Measurements from ENCODE around the gene DNAJC16.

Gene DNAJC16

DNA sequence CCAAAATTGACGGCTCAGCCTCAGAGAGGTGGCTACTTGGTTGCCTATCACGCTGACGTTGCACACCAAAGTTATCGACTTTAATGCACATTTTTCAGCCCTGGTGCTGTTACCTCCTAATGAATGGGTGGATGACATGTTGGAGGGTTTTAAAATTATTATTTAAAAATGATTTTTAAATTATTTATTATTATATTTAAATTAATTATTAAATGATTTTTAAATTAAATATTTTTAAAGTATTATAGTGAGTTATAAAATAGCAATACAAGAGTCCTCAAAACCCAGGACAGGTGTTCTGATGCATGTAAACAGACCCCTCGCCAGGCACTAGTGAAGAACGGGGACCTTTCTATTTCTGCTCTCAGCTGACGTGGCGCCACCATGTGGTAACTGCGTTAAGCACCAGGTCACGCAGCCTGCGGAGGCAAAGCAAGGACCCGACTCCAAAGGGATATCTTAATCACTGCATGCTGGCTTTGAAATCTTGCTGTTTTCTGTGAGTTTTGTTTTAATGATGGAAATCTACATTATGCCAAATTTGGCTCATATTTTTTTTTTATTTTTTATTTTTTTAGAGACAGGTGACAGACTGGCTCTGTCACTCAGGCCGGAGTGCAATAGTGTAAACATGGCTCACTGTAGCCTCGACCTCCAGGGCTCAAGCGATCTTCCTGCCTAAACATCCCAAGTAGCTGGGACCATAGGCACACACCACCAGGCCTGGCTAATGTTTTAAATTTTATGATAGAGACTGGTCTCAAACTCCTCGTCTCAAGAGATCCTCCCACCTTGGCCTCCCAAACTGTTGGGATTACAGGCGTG, 25.2 kb upstream of the DNAJC16 start:
- H3K4me2 ChIP-seq (ENCODE audit: low read depth, low read length) = no peak overlapping the region
- no peaks in the 10 kb centered on the region for H4K20me1 ChIP-seq (ENCODE audit: insufficient read depth, low read length)
- no peaks in the 10 kb centered on the region for H3K9me2 ChIP-seq (replicated peaks; ENCODE audit: insufficient read depth, low read length)
- TF ChIP-seq EZH2phosphoT487 (IDR thresholded peaks at IDR 0.05; ENCODE audit: low read length) (no peak), CTCF (IDR thresholded peaks at IDR 0.05; ENCODE audit: low read length) (peak; percentile 71)
- H3K9ac ChIP-seq (ENCODE audit: low read length) = no peak overlapping the region
- H3K27ac ChIP-seq (ENCODE audit: low read length) = no peak overlapping the region
- H3K4me1 ChIP-seq (ENCODE audit: low read length) = no peaks in the 10 kb centered on the region
- no peaks in the 10 kb centered on the region for H3K79me2 ChIP-seq (ENCODE audit: low read length)
- H3K4me3 ChIP-seq (ENCODE audit: low read length) = no peak overlapping the region
- no peaks in the 10 kb centered on the region for H3K9me3 ChIP-seq (replicated peaks; ENCODE audit: insufficient read depth, low read length)
- no peak overlapping the region for H2AFZ ChIP-seq (ENCODE audit: low read length)
- H3F3A ChIP-seq (ENCODE audit: insufficient read depth, low read length) = no peaks in the 10 kb centered on the region
- peak; percentile 69 for DNase-seq
- H3K27me3 ChIP-seq (replicated peaks; ENCODE audit: insufficient read depth, low read length) = no peaks in the 10 kb centered on the region
- H3K36me3 ChIP-seq (replicated peaks; ENCODE audit: insufficient read depth, low read length) = no peaks in the 10 kb centered on the region

GRCh38 chr1:15504436-15504835, 22.2 kb upstream of the DNAJC16 start:
- TF ChIP-seq EZH2phosphoT487 (IDR thresholded peaks at IDR 0.05; ENCODE audit: low read length) = no peak
- no peak for TF ChIP-seq CTCF (IDR thresholded peaks at IDR 0.05; ENCODE audit: low read length)
- no peak for TF ChIP-seq EZH2 (optimal IDR thresholded peaks at IDR 0.05; ENCODE audit: low read depth, low read length)
- H3K4me3 ChIP-seq (ENCODE audit: low read length) = no peak overlapping the region
- H3K4me2 ChIP-seq (ENCODE audit: low read depth, low read length) = no peak overlapping the region
- H3K9me3 ChIP-seq (replicated peaks; ENCODE audit: insufficient read depth, low read length) = no peaks in the 10 kb centered on the region
- no peaks in the 10 kb centered on the region for H3K27me3 ChIP-seq (replicated peaks; ENCODE audit: insufficient read depth, low read length)
- no peaks in the 10 kb centered on the region for H3K36me3 ChIP-seq (replicated peaks; ENCODE audit: insufficient read depth, low read length)
- H3K9ac ChIP-seq (ENCODE audit: low read length) = no peak overlapping the region
- no peaks in the 10 kb centered on the region for H3K79me2 ChIP-seq (ENCODE audit: low read length)
- no peaks in the 10 kb centered on the region for H3K9me2 ChIP-seq (replicated peaks; ENCODE audit: insufficient read depth, low read length)
- H2AFZ ChIP-seq (ENCODE audit: low read length) = no peak overlapping the region
- H3K27ac ChIP-seq (ENCODE audit: low read length) = no peak overlapping the region
- DNase-seq = no peak
- no peaks in the 10 kb centered on the region for H3F3A ChIP-seq (ENCODE audit: insufficient read depth, low read length)
- H3K4me1 ChIP-seq (ENCODE audit: low read length) = no peaks in the 10 kb centered on the region
- no peaks in the 10 kb centered on the region for H4K20me1 ChIP-seq (ENCODE audit: insufficient read depth, low read length)

DNA sequence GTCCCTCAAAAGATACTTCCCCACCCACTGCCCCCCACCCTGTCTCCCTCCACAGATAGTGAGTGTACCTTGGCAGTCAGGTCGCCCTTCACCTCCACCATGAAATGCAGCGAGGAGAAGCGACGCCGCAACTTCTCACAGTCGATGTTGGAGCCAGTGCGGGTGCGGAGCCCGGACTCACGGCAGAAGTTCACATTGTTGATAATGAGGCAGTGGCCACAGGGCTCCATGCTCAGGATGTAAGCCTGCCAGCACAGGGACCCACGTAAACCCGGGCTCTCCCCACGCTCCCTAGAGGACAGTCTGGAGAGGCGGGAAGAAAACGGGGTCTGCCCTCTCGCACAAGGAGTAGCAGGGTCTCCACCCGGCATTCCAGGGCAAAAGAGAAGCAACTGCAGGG, 19.8 kb upstream of the DNAJC16 start:
- no peak overlapping the region for H2AFZ ChIP-seq (ENCODE audit: low read length)
- H3K9me3 ChIP-seq (replicated peaks; ENCODE audit: insufficient read depth, low read length) = no peaks in the 10 kb centered on the region
- no peak overlapping the region for H3K9ac ChIP-seq (ENCODE audit: low read length)
- H3K36me3 ChIP-seq (replicated peaks; ENCODE audit: insufficient read depth, low read length) = no peaks in the 10 kb centered on the region
- H3K4me3 ChIP-seq (ENCODE audit: low read length) = no peak overlapping the region
- H3K27ac ChIP-seq (ENCODE audit: low read length) = no peak overlapping the region
- no peaks in the 10 kb centered on the region for H3K4me1 ChIP-seq (ENCODE audit: low read length)
- H3F3A ChIP-seq (ENCODE audit: insufficient read depth, low read length) = no peaks in the 10 kb centered on the region
- H3K27me3 ChIP-seq (replicated peaks; ENCODE audit: insufficient read depth, low read length) = no peaks in the 10 kb centered on the region
- H4K20me1 ChIP-seq (ENCODE audit: insufficient read depth, low read length) = no peaks in the 10 kb centered on the region
- H3K79me2 ChIP-seq (ENCODE audit: low read length) = no peaks in the 10 kb centered on the region
- no peak overlapping the region for H3K4me2 ChIP-seq (ENCODE audit: low read depth, low read length)
- no peaks in the 10 kb centered on the region for H3K9me2 ChIP-seq (replicated peaks; ENCODE audit: insufficient read depth, low read length)
- no peak for DNase-seq
- TF ChIP-seq EZH2 (optimal IDR thresholded peaks at IDR 0.05; ENCODE audit: low read depth, low read length) (no peak), EZH2phosphoT487 (IDR thresholded peaks at IDR 0.05; ENCODE audit: low read length) (no peak), CTCF (IDR thresholded peaks at IDR 0.05; ENCODE audit: low read length) (no peak)

Measured in MM.1S (cell line).